ENCODE measurements around the gene FHIT.

DNA sequence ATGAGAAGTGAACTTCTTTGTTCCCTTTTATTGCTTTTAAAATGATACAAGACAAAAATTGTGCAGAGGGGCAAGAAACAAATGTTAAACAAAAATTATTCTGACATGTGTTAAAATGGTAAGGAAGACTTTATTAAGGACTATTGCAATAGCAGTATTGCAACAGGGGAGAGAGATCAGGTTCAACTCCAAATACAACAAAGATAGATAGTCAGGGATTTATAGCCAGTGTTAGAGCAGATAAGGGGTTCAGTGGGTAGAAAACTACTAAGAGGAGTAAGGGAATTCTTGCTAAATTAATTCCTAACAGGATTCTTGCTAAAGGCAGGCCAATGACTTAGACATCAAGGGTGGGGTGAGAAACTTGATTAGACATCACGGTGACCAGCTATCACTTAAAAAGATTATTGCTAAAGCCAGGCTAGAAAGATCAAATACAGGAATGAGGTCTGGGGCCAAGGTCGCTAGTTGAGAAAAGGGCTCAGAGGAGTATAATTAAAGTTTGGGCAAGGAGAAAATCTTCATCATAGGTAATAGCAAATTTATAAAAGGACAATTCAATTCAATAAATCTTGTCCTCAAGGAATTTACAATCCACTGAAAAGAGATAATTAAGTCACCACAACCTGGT is 81.5 kb downstream of the FHIT start:
- no peak for TF ChIP-seq GATA3 (IDR thresholded peaks at IDR 0.05; ENCODE audit: low read depth, low read length)
- TF ChIP-seq GATA2 (IDR thresholded peaks at IDR 0.05; ENCODE audit: low read depth, low read length): no peak

All from SH-SY5Y (cell line).